GM12874 (cell line): ENCODE results near the gene KPTN.

Experiments used
- CTCF ChIP-seq: IDR thresholded peaks from 2 replicates; pipeline ENCODE4 v1.5.1; 2011; ENCODE audit warnings: low read depth, mild to moderate bottlenecking, control low read depth, low read length, moderate library complexity; ENCODE audit not compliant: insufficient read depth

Gene KPTN

GRCh38 chr19:47476438-47476972 is 7.5 kb downstream of the KPTN start:
- TF ChIP-seq CTCF = no peak

- no peak for TF ChIP-seq CTCF
Measured at GRCh38 chr19:47475465-47475864, 8.6 kb downstream of the KPTN start.

GRCh38 chr19:47473336-47473735 is 10.7 kb downstream of the KPTN start:
- TF ChIP-seq CTCF = no peak

GRCh38 chr19:47471733-47472457 is 12.1 kb downstream of the KPTN start, which contains the start of gene SLC8A2:
Gene SLC8A2 (minus strand): TSS chr19:47471893. CDS start chr19:47466403, 5,490 bp downstream.
- no peak for TF ChIP-seq CTCF

GRCh38 chr19:47471381-47471732 is 12.7 kb downstream of the KPTN start:
- TF ChIP-seq CTCF = no peak

- TF ChIP-seq CTCF = no peak
Measured at GRCh38 chr19:47470447-47471195, 13.4 kb downstream of the KPTN start.

GRCh38 chr19:47469719-47470118 is 14.3 kb downstream of the KPTN start:
- TF ChIP-seq CTCF = no peak
